Measurements from ENCODE around the gene PARD6G. TPM values are rescaled to one million over a fixed set of nuclear protein-coding genes. Genes with fewer than 3 reads are reported as not detected.
"Not testable (repeated sequence)": the region's sequence is repeated elsewhere in the genome, so short reads cannot be mapped to it uniquely, and the experiment has no call there.

Gene PARD6G
- total RNA-seq, 2 donors from 2014 or later, result 1.1 to 3.5 TPM

- ATAC-seq (no peak), DNase-seq (no peak)
- H3K36me3 Mint-ChIP-seq (ENCODE audit: low read depth), result peaks cover 2% of the 10 kb centered on the region
- H3K27me3 Mint-ChIP-seq, result peaks cover 64% of the 10 kb centered on the region
- H3K4me1 Mint-ChIP-seq, result peaks cover 26% of the 10 kb centered on the region
- no peak overlapping the region for H3K27ac Mint-ChIP-seq
- no peak overlapping the region for H3K4me3 Mint-ChIP-seq
- H3K9me3 ChIP-seq (ENCODE audit: control insufficient read depth, low read length, poor library complexity, severe bottlenecking), result no peaks in the 10 kb centered on the region
Observed at GRCh38 chr18:80173060-80173459, 74.3 kb downstream of the PARD6G start.

GRCh38 chr18:80172056-80172455 lies 75.3 kb downstream of the PARD6G start:
- DNase-seq (no peak), ATAC-seq (no peak)
- H3K4me1 Mint-ChIP-seq, result peaks cover 26% of the 10 kb centered on the region
- no peak overlapping the region for H3K27ac Mint-ChIP-seq
- H3K4me3 Mint-ChIP-seq, result peak overlapping the region; percentile 39
- H3K36me3 Mint-ChIP-seq (ENCODE audit: low read depth), result peaks cover 2% of the 10 kb centered on the region
- H3K9me3 ChIP-seq (ENCODE audit: control insufficient read depth, low read length, poor library complexity, severe bottlenecking), result no peaks in the 10 kb centered on the region
- H3K27me3 Mint-ChIP-seq, result peaks cover 66% of the 10 kb centered on the region

- Mint-ChIP-seq H3K36me3 (ENCODE audit: low read depth) (peaks cover 2% of the 10 kb centered on the region), H3K27ac (peak overlapping the region; percentile 86), H3K4me1 (peaks cover 28% of the 10 kb centered on the region), H3K4me3 (peak overlapping the region; percentile 21), H3K27me3 (peaks cover 65% of the 10 kb centered on the region)
- DNase-seq, result peak in 1 of 3 donors; percentile 46
- no peaks in the 10 kb centered on the region for H3K9me3 ChIP-seq (ENCODE audit: control insufficient read depth, low read length, poor library complexity, severe bottlenecking)
- no peak for ATAC-seq
Observed at GRCh38 chr18:80171054-80171872, 76.1 kb downstream of the PARD6G start.

GRCh38 chr18:80170395-80171053 lies 76.8 kb downstream of the PARD6G start:
- no peaks in the 10 kb centered on the region for H3K9me3 ChIP-seq (ENCODE audit: control insufficient read depth, low read length, poor library complexity, severe bottlenecking)
- Mint-ChIP-seq H3K4me3 (no peak overlapping the region), H3K27ac (peak overlapping the region; percentile 86), H3K4me1 (peaks cover 24% of the 10 kb centered on the region), H3K36me3 (ENCODE audit: low read depth) (peaks cover 2% of the 10 kb centered on the region), H3K27me3 (peaks cover 60% of the 10 kb centered on the region)
- no peak for ATAC-seq
- no peak for DNase-seq

GRCh38 chr18:80169607-80170006 lies 77.7 kb downstream of the PARD6G start:
- Mint-ChIP-seq H3K27ac (no peak overlapping the region), H3K4me1 (peaks cover 17% of the 10 kb centered on the region), H3K4me3 (peak overlapping the region; percentile 5), H3K27me3 (peaks cover 51% of the 10 kb centered on the region), H3K36me3 (ENCODE audit: low read depth) (peaks cover 2% of the 10 kb centered on the region)
- no peaks in the 10 kb centered on the region for H3K9me3 ChIP-seq (ENCODE audit: control insufficient read depth, low read length, poor library complexity, severe bottlenecking)
- ATAC-seq (no peak), DNase-seq (no peak)

GRCh38 chr18:80168982-80169381 lies 78.3 kb downstream of the PARD6G start:
- no peak for DNase-seq
- ATAC-seq, result no peak
- Mint-ChIP-seq H3K4me3 (no peak overlapping the region), H3K27me3 (peaks cover 51% of the 10 kb centered on the region), H3K27ac (peak overlapping the region; percentile 6), H3K4me1 (peaks cover 13% of the 10 kb centered on the region), H3K36me3 (ENCODE audit: low read depth) (peaks cover 2% of the 10 kb centered on the region)
- no peaks in the 10 kb centered on the region for H3K9me3 ChIP-seq (ENCODE audit: control insufficient read depth, low read length, poor library complexity, severe bottlenecking)

GRCh38 chr18:80168346-80168745 lies 79.0 kb downstream of the PARD6G start:
- no peaks in the 10 kb centered on the region for H3K9me3 ChIP-seq (ENCODE audit: control insufficient read depth, low read length, poor library complexity, severe bottlenecking)
- peaks cover 13% of the 10 kb centered on the region for H3K4me1 Mint-ChIP-seq
- DNase-seq, result no peak
- H3K27me3 Mint-ChIP-seq, result peaks cover 51% of the 10 kb centered on the region
- ATAC-seq, result peak; percentile 33
- no peak overlapping the region for H3K27ac Mint-ChIP-seq
- no peak overlapping the region for H3K4me3 Mint-ChIP-seq
- peaks cover 2% of the 10 kb centered on the region for H3K36me3 Mint-ChIP-seq (ENCODE audit: low read depth)

GRCh38 chr18:80167931-80168330 lies 79.4 kb downstream of the PARD6G start:
- ATAC-seq, result peak; percentile 64
- peaks cover 2% of the 10 kb centered on the region for H3K36me3 Mint-ChIP-seq (ENCODE audit: low read depth)
- no peaks in the 10 kb centered on the region for H3K9me3 ChIP-seq (ENCODE audit: control insufficient read depth, low read length, poor library complexity, severe bottlenecking)
- no peak for DNase-seq
- peaks cover 47% of the 10 kb centered on the region for H3K27me3 Mint-ChIP-seq
- H3K4me1 Mint-ChIP-seq, result peaks cover 13% of the 10 kb centered on the region
- H3K4me3 Mint-ChIP-seq, result no peak overlapping the region
- H3K27ac Mint-ChIP-seq, result no peak overlapping the region

- Mint-ChIP-seq H3K27me3 (peaks cover 43% of the 10 kb centered on the region), H3K4me3 (no peak overlapping the region), H3K27ac (no peak overlapping the region), H3K36me3 (ENCODE audit: low read depth) (peaks cover 4% of the 10 kb centered on the region), H3K4me1 (peaks cover 13% of the 10 kb centered on the region)
- H3K9me3 ChIP-seq (ENCODE audit: control insufficient read depth, low read length, poor library complexity, severe bottlenecking), result no peaks in the 10 kb centered on the region
- DNase-seq (no peak), ATAC-seq (no peak)
Observed at GRCh38 chr18:80167331-80167730, 80.0 kb downstream of the PARD6G start.

- H3K9me3 ChIP-seq (ENCODE audit: control insufficient read depth, low read length, poor library complexity, severe bottlenecking), result no peaks in the 10 kb centered on the region
- peaks cover 13% of the 10 kb centered on the region for H3K4me1 Mint-ChIP-seq
- H3K27ac Mint-ChIP-seq, result no peak overlapping the region
- peaks cover 43% of the 10 kb centered on the region for H3K27me3 Mint-ChIP-seq
- no peak overlapping the region for H3K4me3 Mint-ChIP-seq
- ATAC-seq, result no peak
- peaks cover 4% of the 10 kb centered on the region for H3K36me3 Mint-ChIP-seq (ENCODE audit: low read depth)
- DNase-seq, result no peak
Observed at GRCh38 chr18:80166725-80167124, 80.6 kb downstream of the PARD6G start.

GRCh38 chr18:80166240-80166639 lies 81.1 kb downstream of the PARD6G start:
- peaks cover 10% of the 10 kb centered on the region for H3K4me1 Mint-ChIP-seq
- H3K36me3 Mint-ChIP-seq (ENCODE audit: low read depth), result peaks cover 4% of the 10 kb centered on the region
- H3K27ac Mint-ChIP-seq, result no peak overlapping the region
- H3K4me3 Mint-ChIP-seq, result no peak overlapping the region
- peaks cover 43% of the 10 kb centered on the region for H3K27me3 Mint-ChIP-seq
- DNase-seq (no peak), ATAC-seq (no peak)
- H3K9me3 ChIP-seq (ENCODE audit: control insufficient read depth, low read length, poor library complexity, severe bottlenecking), result no peaks in the 10 kb centered on the region

GRCh38 chr18:80164727-80165355 lies 82.5 kb downstream of the PARD6G start:
- not testable (repeated sequence) for H3K27ac Mint-ChIP-seq; H3K4me1 Mint-ChIP-seq; H3K36me3 Mint-ChIP-seq (ENCODE audit: low read depth); H3K9me3 ChIP-seq (ENCODE audit: control insufficient read depth, low read length, poor library complexity, severe bottlenecking); ATAC-seq; DNase-seq; H3K4me3 Mint-ChIP-seq
- H3K27me3 Mint-ChIP-seq, result peaks cover 39% of the 10 kb centered on the region

- peaks cover 2% of the 10 kb centered on the region for H3K36me3 Mint-ChIP-seq (ENCODE audit: low read depth)
- peaks cover 26% of the 10 kb centered on the region for H3K27me3 Mint-ChIP-seq
- H3K9me3 ChIP-seq (ENCODE audit: control insufficient read depth, low read length, poor library complexity, severe bottlenecking), result no peaks in the 10 kb centered on the region
- H3K4me1 Mint-ChIP-seq, result peaks cover 2% of the 10 kb centered on the region
- no peak overlapping the region for H3K27ac Mint-ChIP-seq
- ATAC-seq, result no peak
- H3K4me3 Mint-ChIP-seq, result no peak overlapping the region
- no peak for DNase-seq
Observed at GRCh38 chr18:80163183-80163582, 84.1 kb downstream of the PARD6G start.

Measured in T-helper 17 cell (primary cell).